Esophagus muscularis mucosa (tissue), 3 donors: Measurements from ENCODE around the gene GNAO1.

Experiments
- POLR2A ChIP-seq: fragments of 450-650 bp; IDR thresholded peaks from one replicate; pipeline ENCODE4 v1.6.1; 2017; ENCODE audit warnings: antibody characterized with exemption, moderate library complexity, mild to moderate bottlenecking, low read depth
- TF ChIP-seq, protein P1 (sequence below), 3 experiments: fragments of 200-600 bp in 2 of 3; fragments of 450-650 bp in 1 of 3; sonication (generic) in 2 of 3; IDR thresholded peaks; one replicate each; pipeline ENCODE4 v1.5.1; 2017 to 2019; ENCODE audit warnings: antibody characterized with exemption in 3 of 3, mild to moderate bottlenecking in 2 of 3, moderate library complexity in 1 of 3

DNA sequence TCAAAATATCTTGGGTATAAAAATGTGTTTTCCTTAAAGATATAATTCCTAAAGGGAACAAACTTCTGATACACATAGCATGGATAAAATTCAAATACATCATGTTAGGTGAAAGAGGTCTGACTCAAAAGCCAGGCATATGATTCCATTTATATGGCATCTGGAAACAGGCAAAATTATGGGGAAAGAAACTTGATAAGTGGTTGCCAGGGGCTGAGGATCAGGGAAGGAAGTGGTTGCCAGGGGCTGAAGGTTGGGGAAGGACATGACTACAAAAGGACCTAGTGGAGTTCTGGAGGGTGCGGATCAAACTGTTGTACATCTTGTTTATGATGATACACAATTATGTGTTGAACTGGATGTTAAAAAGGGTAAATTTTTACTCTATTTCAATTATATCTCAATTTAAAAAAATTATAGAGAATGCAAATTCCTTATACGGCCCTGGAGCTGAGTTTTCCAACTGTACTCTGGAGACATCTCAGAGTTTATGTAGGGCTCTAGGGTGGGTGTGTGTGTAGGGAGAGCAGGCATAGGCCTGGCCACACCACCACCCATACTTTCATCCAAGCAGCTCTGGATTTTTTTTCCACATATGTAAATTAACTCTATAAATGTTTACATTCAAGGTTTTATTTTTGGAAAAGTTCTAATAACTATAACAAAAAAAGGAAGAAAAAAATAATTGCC, 179.0 kb downstream of the GNAO1 start:
- TF ChIP-seq POLR2A = no peak
- TF ChIP-seq, protein P1, sequence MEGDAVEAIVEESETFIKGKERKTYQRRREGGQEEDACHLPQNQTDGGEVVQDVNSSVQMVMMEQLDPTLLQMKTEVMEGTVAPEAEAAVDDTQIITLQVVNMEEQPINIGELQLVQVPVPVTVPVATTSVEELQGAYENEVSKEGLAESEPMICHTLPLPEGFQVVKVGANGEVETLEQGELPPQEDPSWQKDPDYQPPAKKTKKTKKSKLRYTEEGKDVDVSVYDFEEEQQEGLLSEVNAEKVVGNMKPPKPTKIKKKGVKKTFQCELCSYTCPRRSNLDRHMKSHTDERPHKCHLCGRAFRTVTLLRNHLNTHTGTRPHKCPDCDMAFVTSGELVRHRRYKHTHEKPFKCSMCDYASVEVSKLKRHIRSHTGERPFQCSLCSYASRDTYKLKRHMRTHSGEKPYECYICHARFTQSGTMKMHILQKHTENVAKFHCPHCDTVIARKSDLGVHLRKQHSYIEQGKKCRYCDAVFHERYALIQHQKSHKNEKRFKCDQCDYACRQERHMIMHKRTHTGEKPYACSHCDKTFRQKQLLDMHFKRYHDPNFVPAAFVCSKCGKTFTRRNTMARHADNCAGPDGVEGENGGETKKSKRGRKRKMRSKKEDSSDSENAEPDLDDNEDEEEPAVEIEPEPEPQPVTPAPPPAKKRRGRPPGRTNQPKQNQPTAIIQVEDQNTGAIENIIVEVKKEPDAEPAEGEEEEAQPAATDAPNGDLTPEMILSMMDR (IDR thresholded peaks at IDR 0.05) = no peak
